ENCODE data around the gene COL1A1. TPM values are rescaled to one million over a fixed set of nuclear protein-coding genes. Genes with fewer than 3 reads are reported as not detected.

COL1A1 gene
- total and polyA plus RNA-seq, 3 donors from 2014 or later: 32.5 to 557 (median 35.1) TPM

GRCh38 chr17:50135316-50136095 is 65.9 kb downstream of the COL1A1 start:
- Histone ChIP-seq H3K4me3 (no peak overlapping the region), H3K27me3 (no peaks in the 10 kb centered on the region), H3K4me1 (peaks cover 6% of the 10 kb centered on the region), H3K36me3 (ENCODE audit: low read depth, missing control alignments) (no peaks in the 10 kb centered on the region), H3K9me3 (no peaks in the 10 kb centered on the region), H3K27ac (no peak overlapping the region)
- intact Hi-C loops (cut with DNase I; ENCODE audit: low total_unique reads): no loop called here
- DNase-seq: no peak
- WGBS, 2 donors: 86 to 89% methylated on average over 14 to 16 of the region's 16 CpGs
- TF ChIP-seq CTCF (IDR thresholded peaks at IDR 0.05): no peak
- TF ChIP-seq POLR2A (IDR thresholded peaks at IDR 0.05): no peak

- Histone ChIP-seq H3K36me3 (ENCODE audit: low read depth, missing control alignments) (no peaks in the 10 kb centered on the region), H3K4me3 (no peak overlapping the region), H3K27me3 (no peaks in the 10 kb centered on the region), H3K4me1 (peaks cover 7% of the 10 kb centered on the region), H3K27ac (peak overlapping the region in 1 of 2 donors; percentile 19), H3K9me3 (no peaks in the 10 kb centered on the region)
- WGBS, 2 donors: 64 to 78% methylated on average over 14 to 16 of the region's 16 CpGs
- TF ChIP-seq POLR2A (IDR thresholded peaks at IDR 0.05) (no peak), CTCF (IDR thresholded peaks at IDR 0.05) (peak in 1 of 3 experiments; percentile 4)
- intact Hi-C loops (cut with DNase I; ENCODE audit: low total_unique reads): no loop called here
- no peak for DNase-seq
Measured at GRCh38 chr17:50134206-50135110, 67.0 kb downstream of the COL1A1 start.

- DNase-seq: no peak
Measured at GRCh38 chr17:50133769-50134099, 67.7 kb downstream of the COL1A1 start.

More at GRCh38 chr17:50133769-50134099, 67.7 kb downstream of the COL1A1 start:
- Histone ChIP-seq H3K9me3 (no peaks in the 10 kb centered on the region), H3K27me3 (no peaks in the 10 kb centered on the region), H3K27ac (no peak overlapping the region), H3K4me1 (peaks cover 14% of the 10 kb centered on the region), H3K36me3 (ENCODE audit: low read depth, missing control alignments) (no peaks in the 10 kb centered on the region), H3K4me3 (no peak overlapping the region)
- no peak for TF ChIP-seq CTCF (IDR thresholded peaks at IDR 0.05)
- no peak for TF ChIP-seq POLR2A (IDR thresholded peaks at IDR 0.05)
- WGBS, 2 donors: 44 to 48% methylated on average over 14 to 16 of the region's 16 CpGs
- intact Hi-C loops (cut with DNase I; ENCODE audit: low total_unique reads): no loop called here

Small RNAs within 50 kb of the gene (small RNA-seq; reads per million reads assigned to genes)
- 0 reads per million in 2 donors for gene SUMO2P7

Other genes with a start within 250 kb of the COL1A1 start
- 1 to 10 TPM in 1 of 2 donors, under 1 TPM in 1; 0.37 to 1.2 TPM for gene DLX4, start 232.4 kb downstream of the COL1A1 start, total RNA-seq
- 0.30 TPM for gene DLX4, start 232.4 kb downstream of the COL1A1 start, polyA plus RNA-seq (ENCODE audit: insufficient read depth, low read depth, low replicate concordance)
- 1 to 10 TPM; 1.4 to 1.5 TPM for gene DLX3, start 206.4 kb downstream of the COL1A1 start, total RNA-seq
- gene DLX3, start 206.4 kb downstream of the COL1A1 start, polyA plus RNA-seq (ENCODE audit: insufficient read depth, low read depth, low replicate concordance): 1.0 TPM
- 10 to 100 TPM; 24.2 to 30.7 TPM for gene ITGA3, start 145.5 kb downstream of the COL1A1 start, total RNA-seq
- 20.0 TPM for gene ITGA3, start 145.5 kb downstream of the COL1A1 start, polyA plus RNA-seq (ENCODE audit: insufficient read depth, low read depth, low replicate concordance)
- 10 to 100 TPM; 50.6 to 62.1 TPM for gene PDK2, start 106.3 kb downstream of the COL1A1 start, total RNA-seq
- 56.4 TPM for gene PDK2, start 106.3 kb downstream of the COL1A1 start, polyA plus RNA-seq (ENCODE audit: insufficient read depth, low read depth, low replicate concordance)
- 1 to 10 TPM; 3.2 to 3.3 TPM for gene SAMD14, start 71.5 kb downstream of the COL1A1 start, total RNA-seq
- gene SAMD14, start 71.5 kb downstream of the COL1A1 start, polyA plus RNA-seq (ENCODE audit: insufficient read depth, low read depth, low replicate concordance): 5.2 TPM
- 10 to 100 TPM; 81.1 to 82.4 TPM for gene PPP1R9B, start 51.0 kb downstream of the COL1A1 start, total RNA-seq
- gene PPP1R9B, start 51.0 kb downstream of the COL1A1 start, polyA plus RNA-seq (ENCODE audit: insufficient read depth, low read depth, low replicate concordance): 49.1 TPM
- gene SGCA, start 35.6 kb downstream of the COL1A1 start, total RNA-seq: 1 to 10 TPM; 2.4 to 7.6 TPM
- 33.1 TPM for gene SGCA, start 35.6 kb downstream of the COL1A1 start, polyA plus RNA-seq (ENCODE audit: insufficient read depth, low read depth, low replicate concordance)
- 1 to 10 TPM in 1 of 2 donors, under 1 TPM in 1; 0.93 to 1.5 TPM for gene TMEM92, start 72.8 kb upstream of the COL1A1 start, total RNA-seq
- 0.44 TPM for gene TMEM92, start 72.8 kb upstream of the COL1A1 start, polyA plus RNA-seq (ENCODE audit: insufficient read depth, low read depth, low replicate concordance)
- gene XYLT2, start 144.5 kb upstream of the COL1A1 start, total RNA-seq: 10 to 100 TPM; 37.6 to 47.4 TPM
- 44.1 TPM for gene XYLT2, start 144.5 kb upstream of the COL1A1 start, polyA plus RNA-seq (ENCODE audit: insufficient read depth, low read depth, low replicate concordance)
- gene MRPL27, start 171.6 kb upstream of the COL1A1 start, total RNA-seq: 10 to 100 TPM; 54.5 to 69.1 TPM
- gene MRPL27, start 171.6 kb upstream of the COL1A1 start, polyA plus RNA-seq (ENCODE audit: insufficient read depth, low read depth, low replicate concordance): 65.1 TPM
- gene EME1, start 171.6 kb upstream of the COL1A1 start, total RNA-seq: 10 to 100 TPM; 15.6 to 19.3 TPM
- gene EME1, start 171.6 kb upstream of the COL1A1 start, polyA plus RNA-seq (ENCODE audit: insufficient read depth, low read depth, low replicate concordance): 22.8 TPM
- gene LRRC59, start 195.9 kb upstream of the COL1A1 start, total RNA-seq: 10 to 100 TPM; 56.0 to 62.2 TPM
- gene LRRC59, start 195.9 kb upstream of the COL1A1 start, polyA plus RNA-seq (ENCODE audit: insufficient read depth, low read depth, low replicate concordance): 74.4 TPM
- 10 to 100 TPM; 39.4 to 60.1 TPM for gene ACSF2, start 224.6 kb upstream of the COL1A1 start, total RNA-seq
- gene ACSF2, start 224.6 kb upstream of the COL1A1 start, polyA plus RNA-seq (ENCODE audit: insufficient read depth, low read depth, low replicate concordance): 37.7 TPM

Measured in testis (tissue), 3 donors.